Measurements from ENCODE around the gene SIK2.
"Not testable (repeated sequence)": the region's sequence is repeated elsewhere in the genome, so short reads cannot be mapped to it uniquely, and the experiment has no call there.

SIK2 gene

GRCh38 chr11:111694851-111695250, 92.6 kb downstream of the SIK2 start:
- DNase-seq (ENCODE audit: extremely low read depth in 1 of 2, low read depth in 1 of 2): no peak

GRCh38 chr11:111696556-111696955, 94.3 kb downstream of the SIK2 start:
- DNase-seq (ENCODE audit: extremely low read depth in 1 of 2, low read depth in 1 of 2): no peak

GRCh38 chr11:111697933-111698371, 95.7 kb downstream of the SIK2 start:
- DNase-seq (ENCODE audit: extremely low read depth in 1 of 2, low read depth in 1 of 2): no peak

- no peak for DNase-seq (ENCODE audit: extremely low read depth in 1 of 2, low read depth in 1 of 2)
These were observed 96.8 kb downstream of the SIK2 start for GRCh38 chr11:111698852-111699559.

GRCh38 chr11:111699579-111700156, 97.4 kb downstream of the SIK2 start:
- DNase-seq (ENCODE audit: extremely low read depth in 1 of 2, low read depth in 1 of 2): no peak

GRCh38 chr11:111700162-111700561, 97.9 kb downstream of the SIK2 start:
- DNase-seq (ENCODE audit: extremely low read depth in 1 of 2, low read depth in 1 of 2): no peak

GRCh38 chr11:111702623-111703022, 100.4 kb downstream of the SIK2 start:
- DNase-seq (ENCODE audit: extremely low read depth in 1 of 2, low read depth in 1 of 2): no peak

GRCh38 chr11:111703576-111703975, 101.3 kb downstream of the SIK2 start:
- no peak for DNase-seq (ENCODE audit: extremely low read depth in 1 of 2, low read depth in 1 of 2)

- no peak for DNase-seq (ENCODE audit: extremely low read depth in 1 of 2, low read depth in 1 of 2)
These were observed 104.9 kb downstream of the SIK2 start for GRCh38 chr11:111707039-111707690.

- DNase-seq (ENCODE audit: extremely low read depth in 1 of 2, low read depth in 1 of 2): no peak
These were observed 105.4 kb downstream of the SIK2 start for GRCh38 chr11:111707691-111708067.

GRCh38 chr11:111714522-111714921, 112.3 kb downstream of the SIK2 start:
- DNase-seq (ENCODE audit: extremely low read depth in 1 of 2, low read depth in 1 of 2): no peak

- no peak for DNase-seq (ENCODE audit: extremely low read depth in 1 of 2, low read depth in 1 of 2)
These were observed 113.0 kb downstream of the SIK2 start for GRCh38 chr11:111715142-111715816.

GRCh38 chr11:111717660-111718059, 115.4 kb downstream of the SIK2 start:
- not testable (repeated sequence) for DNase-seq (ENCODE audit: extremely low read depth in 1 of 2, low read depth in 1 of 2)

- no peak for DNase-seq (ENCODE audit: extremely low read depth in 1 of 2, low read depth in 1 of 2)
These were observed 116.2 kb downstream of the SIK2 start for GRCh38 chr11:111718436-111718835.

GRCh38 chr11:111718859-111719258, 116.6 kb downstream of the SIK2 start:
- DNase-seq (ENCODE audit: extremely low read depth in 1 of 2, low read depth in 1 of 2): no peak

GRCh38 chr11:111719379-111719778, 117.1 kb downstream of the SIK2 start:
- no peak for DNase-seq (ENCODE audit: extremely low read depth in 1 of 2, low read depth in 1 of 2)

GRCh38 chr11:111720801-111721494, 118.7 kb downstream of the SIK2 start:
- no peak for DNase-seq (ENCODE audit: extremely low read depth in 1 of 2, low read depth in 1 of 2)

- no peak for DNase-seq (ENCODE audit: extremely low read depth in 1 of 2, low read depth in 1 of 2)
These were observed 120.3 kb downstream of the SIK2 start for GRCh38 chr11:111722501-111722900.

- DNase-seq (ENCODE audit: extremely low read depth in 1 of 2, low read depth in 1 of 2): no peak
These were observed 121.3 kb downstream of the SIK2 start for GRCh38 chr11:111723595-111723994.

GRCh38 chr11:111724615-111725129, 122.4 kb downstream of the SIK2 start:
- DNase-seq (ENCODE audit: extremely low read depth in 1 of 2, low read depth in 1 of 2): no peak

- DNase-seq (ENCODE audit: extremely low read depth in 1 of 2, low read depth in 1 of 2): no peak
These were observed 123.4 kb downstream of the SIK2 start for GRCh38 chr11:111725621-111726020.

Data from activated CD8-positive, alpha-beta memory T cell treated with anti-CD3 and anti-CD28 coated beads for 1 hour (primary cell).